Endothelial cell of umbilical vein (primary cell): ENCODE data around the gene SYCP2.

Experiments
- CTCF ChIP-seq, 2 donors: IDR thresholded peaks; 1 replicate in 1 of 2; 2 replicates in 1 of 2; pipeline ENCODE4 v1.5.1; 2011; ENCODE audit warnings: low read length in 2 of 2, mild to moderate bottlenecking in 2 of 2, moderate library complexity in 2 of 2, control low read depth in 1 of 2, inconsistent platforms in 1 of 2, low read depth in 1 of 2; ENCODE audit not compliant: insufficient read depth in 1 of 2; ENCODE audit errors: extremely low read depth in 1 of 2
- EZH2 ChIP-seq: IDR thresholded peaks from 2 replicates; pipeline ENCODE4 v1.6.1; 2012; ENCODE audit warnings: borderline replicate concordance, low read depth, mild to moderate bottlenecking, moderate library complexity, low read length, inconsistent platforms; ENCODE audit not compliant: severe bottlenecking
- FOS ChIP-seq: IDR thresholded peaks from 2 replicates; pipeline ENCODE4 v1.6.1; 2011; ENCODE audit warnings: mild to moderate bottlenecking, low read length, moderate library complexity, borderline replicate concordance; ENCODE audit not compliant: insufficient read depth
- GATA2 ChIP-seq: IDR thresholded peaks from 2 replicates; pipeline ENCODE4 v1.7.0; 2011; ENCODE audit warnings: low read depth, mild to moderate bottlenecking, moderate library complexity, mixed read lengths, low read length; ENCODE audit not compliant: insufficient read length, insufficient read depth
- JUN ChIP-seq: IDR thresholded peaks from 2 replicates; pipeline ENCODE4 v1.6.1; 2011; ENCODE audit warnings: borderline replicate concordance, low read depth; ENCODE audit not compliant: insufficient read length, insufficient read depth
- MAX ChIP-seq: IDR thresholded peaks from 2 replicates; pipeline ENCODE4 v1.6.1; 2011; ENCODE audit not compliant: insufficient read depth, insufficient read length
- MYC ChIP-seq: IDR thresholded peaks from one replicate; pipeline ENCODE4 v1.6.1; 2011; ENCODE audit warnings: mild to moderate bottlenecking, low read depth, low read length
- POLR2A ChIP-seq: IDR thresholded peaks from 2 replicates; pipeline ENCODE4 v1.6.1; 2012; ENCODE audit warnings: low read depth, mild to moderate bottlenecking, control low read depth, low read length
- POLR2AphosphoS5 ChIP-seq: IDR thresholded peaks from 2 replicates; pipeline ENCODE4 v1.6.1; 2012; ENCODE audit warnings: low read depth, mild to moderate bottlenecking, control low read depth, low read length, moderate library complexity; ENCODE audit not compliant: insufficient read depth

GRCh38 chr20:59829054-59829785 lies 104.2 kb downstream of the SYCP2 start:
- no peak for TF ChIP-seq POLR2AphosphoS5
- TF ChIP-seq CTCF (IDR thresholded peaks at IDR 0.05; ENCODE audit: extremely low read depth in 1 of 2, insufficient read depth in 1 of 2, low read depth in 1 of 2, low read length in 2 of 2) = no peak
- no peak for TF ChIP-seq EZH2
- TF ChIP-seq JUN = no peak
- TF ChIP-seq POLR2A = no peak
- no peak for TF ChIP-seq GATA2
- TF ChIP-seq FOS = no peak
- no peak for TF ChIP-seq MAX
- no peak for TF ChIP-seq MYC
